ENCODE results near the gene UBXN10. TPM values are rescaled to one million over a fixed set of nuclear protein-coding genes. Genes with fewer than 3 reads are reported as not detected.

The UBXN10 gene
- total and polyA plus RNA-seq, 10 donors = 0.07 to 0.26 (median 0.18) TPM

GRCh38 chr1:20180129-20180843 is 5.6 kb upstream of the UBXN10 start:
- TF ChIP-seq CTCF (IDR thresholded peaks at IDR 0.05 in 8 of 11, conservative IDR thresholded peaks at IDR 0.05 in 3 of 11) (no peak), POLR2A (IDR thresholded peaks at IDR 0.05) (no peak), POLR2AphosphoS5 (IDR thresholded peaks at IDR 0.05) (no peak)
- WGBS, 5 donors = 77 to 87% (median 83%) methylated on average over 6 of the region's 6 CpGs
- H3K9me3 ChIP-seq = peaks cover 0 to 4% (median 0%) of the 10 kb centered on the region in 8 donors
- peak; percentile 24 for DNase-seq
- H3K4me3 ChIP-seq = no peak overlapping the region
- H3K27ac ChIP-seq = no peak overlapping the region
- peaks cover 0 to 10% (median under 1%) of the 10 kb centered on the region in 7 donors for H3K27me3 ChIP-seq (replicated peaks in 1 of 7)
- intact Hi-C loops (cut with DNase I; ENCODE audit: low total_unique reads) = no loop called here
- peaks cover 0 to 10% (median 5%) of the 10 kb centered on the region in 6 donors for H3K4me1 ChIP-seq
- H3K36me3 ChIP-seq = no peaks in the 10 kb centered on the region

GRCh38 chr1:20180844-20181207 is 5.1 kb upstream of the UBXN10 start:
- peaks cover 0 to 15% (median 10%) of the 10 kb centered on the region in 6 donors for H3K4me1 ChIP-seq
- H3K9me3 ChIP-seq = peaks cover 0 to 4% (median 0%) of the 10 kb centered on the region in 8 donors
- intact Hi-C loops (cut with DNase I; ENCODE audit: low total_unique reads) = no loop called here
- no peaks in the 10 kb centered on the region for H3K36me3 ChIP-seq
- H3K27me3 ChIP-seq (replicated peaks in 1 of 7) = peaks cover 0 to 16% (median 6%) of the 10 kb centered on the region in 7 donors
- no peak for DNase-seq
- no peak overlapping the region for H3K4me3 ChIP-seq
- 78 to 87% (median 84%) methylated on average over 3 of the region's 3 CpGs for WGBS, 5 donors
- TF ChIP-seq POLR2AphosphoS5 (IDR thresholded peaks at IDR 0.05) (no peak), POLR2A (IDR thresholded peaks at IDR 0.05) (no peak), CTCF (IDR thresholded peaks at IDR 0.05 in 8 of 11, conservative IDR thresholded peaks at IDR 0.05 in 3 of 11) (no peak)
- no peak overlapping the region for H3K27ac ChIP-seq

- H3K4me3 ChIP-seq = no peak overlapping the region
- peaks cover 0 to 4% (median 0%) of the 10 kb centered on the region in 8 donors for H3K9me3 ChIP-seq
- intact Hi-C loops (cut with DNase I; ENCODE audit: low total_unique reads) = no loop called here
- peaks cover 0 to 32% (median 21%) of the 10 kb centered on the region in 7 donors for H3K27me3 ChIP-seq (replicated peaks in 1 of 7)
- peaks cover 0 to 31% (median 22%) of the 10 kb centered on the region in 6 donors for H3K4me1 ChIP-seq
- TF ChIP-seq POLR2AphosphoS5 (IDR thresholded peaks at IDR 0.05) (no peak), CTCF (IDR thresholded peaks at IDR 0.05 in 8 of 11, conservative IDR thresholded peaks at IDR 0.05 in 3 of 11) (no peak), POLR2A (IDR thresholded peaks at IDR 0.05) (no peak)
- H3K36me3 ChIP-seq = no peaks in the 10 kb centered on the region
- no peak for DNase-seq
- H3K27ac ChIP-seq = no peak overlapping the region
These were observed 3.5 kb upstream of the UBXN10 start for GRCh38 chr1:20182415-20182814.

- peak; percentile 35 for DNase-seq
- H3K9me3 ChIP-seq = peaks cover 0 to 4% (median 0%) of the 10 kb centered on the region in 8 donors
- no peak for TF ChIP-seq POLR2AphosphoS5 (IDR thresholded peaks at IDR 0.05)
- no peak for TF ChIP-seq CTCF (IDR thresholded peaks at IDR 0.05 in 8 of 11, conservative IDR thresholded peaks at IDR 0.05 in 3 of 11)
- no peak for TF ChIP-seq POLR2A (IDR thresholded peaks at IDR 0.05)
- peaks cover 0 to 38% (median 22%) of the 10 kb centered on the region in 7 donors for H3K27me3 ChIP-seq (replicated peaks in 1 of 7)
- no peaks in the 10 kb centered on the region for H3K36me3 ChIP-seq
- H3K27ac ChIP-seq = no peak overlapping the region
- intact Hi-C loops (cut with DNase I; ENCODE audit: low total_unique reads) = no loop called here
- 88 to 94% (median 90%) methylated on average over 10 of the region's 10 CpGs for WGBS, 5 donors
- no peak overlapping the region for H3K4me3 ChIP-seq
- peaks cover 0 to 35% (median 22%) of the 10 kb centered on the region in 6 donors for H3K4me1 ChIP-seq
These were observed 2.9 kb upstream of the UBXN10 start for GRCh38 chr1:20183035-20183434.

Measured in spleen (tissue), 11 donors.